Uterus (tissue), 4 donors: ENCODE measurements around the gene GPATCH8. TPM values are rescaled to one million over a fixed set of nuclear protein-coding genes. Genes with fewer than 3 reads are reported as not detected.

Experiments
- DNase-seq, 2 donors: peaks; one replicate each; pipeline ENCODE4 v3.0.0-alpha.2; 2019 to 2020
- H3K27ac ChIP-seq, 2 donors: fragments of 200-600 bp; sonication (generic); 1 replicate in 1 of 2; 2 replicates in 1 of 2; pipeline ENCODE4 v1.5.1; 2016 to 2018
- H3K27me3 ChIP-seq, 2 donors: fragments of 200-600 bp; sonication (generic); one replicate each; pipeline ENCODE4 v1.5.1; 2018 to 2019; ENCODE audit warnings: control low read depth in 1 of 2
- H3K36me3 ChIP-seq, 2 donors: fragments of 200-600 bp; sonication (generic); one replicate each; pipeline ENCODE4 v1.5.1; 2019; ENCODE audit warnings: control low read depth in 1 of 2
- H3K4me1 ChIP-seq, 2 donors: fragments of 200-600 bp; sonication (generic); one replicate each; pipeline ENCODE4 v1.5.1; 2018 to 2019; ENCODE audit warnings: control low read depth in 1 of 2
- H3K4me3 ChIP-seq, 2 donors: fragments of 200-600 bp; sonication (generic); 1 replicate in 1 of 2; 2 replicates in 1 of 2; pipeline ENCODE4 v1.5.1; 2018 to 2019; ENCODE audit warnings: mild to moderate bottlenecking in 1 of 2
- H3K9me3 ChIP-seq, 2 donors: fragments of 200-600 bp; sonication (generic); one replicate each; pipeline ENCODE4 v1.5.1; 2019; ENCODE audit warnings: control low read depth in 1 of 2
- CTCF ChIP-seq, 4 experiments: fragments of 200-600 bp in 2 of 4; fragments of 450-650 bp in 2 of 4; sonication (generic) in 2 of 4; IDR thresholded peaks; one replicate each; pipeline ENCODE4 v1.5.1; 2016 to 2019; ENCODE audit warnings: antibody characterized with exemption in 4 of 4, mild to moderate bottlenecking in 2 of 4, moderate library complexity in 1 of 4
- POLR2A ChIP-seq, 2 donors: fragments of 450-650 bp; IDR thresholded peaks; one replicate each; pipeline ENCODE4 v1.6.1; 2016; ENCODE audit warnings: antibody characterized with exemption in 2 of 2, mild to moderate bottlenecking in 1 of 2, moderate library complexity in 1 of 2
- intact Hi-C: fragments of 100-400 bp; cut with DNase I; formaldehyde crosslinking; loops from one replicate; pipeline ENCODE4 v1.15.1; 2023; ENCODE audit warnings: low total_unique reads
- total RNA-seq, 4 donors: library from RNA; depleted of rRNA in 3 of 4; stranded (reverse); fragments of >200 nt in 3 of 4; gene quantifications; one replicate each; pipeline versions ENCODE4 v1.1.0 to v1.2.4, GENCODE V29; 2014 to 2023
- donor health status: DM: yes; HTN: yes; CAD: no.

Gene GPATCH8
- total RNA-seq, 4 donors from 2014 or later = 26.9 to 90.0 (median 77.8) TPM

GRCh38 chr17:44467108-44467507 lies 36.1 kb downstream of the GPATCH8 start:
- Histone ChIP-seq H3K27me3 (no peaks in the 10 kb centered on the region), H3K4me1 (peaks cover 3 to 5% of the 10 kb centered on the region in 2 donors), H3K36me3 (no peaks in the 10 kb centered on the region), H3K9me3 (no peaks in the 10 kb centered on the region), H3K27ac (peak overlapping the region in 1 of 2 donors; percentile 7), H3K4me3 (no peak overlapping the region)
- intact Hi-C loops = no loop called here
- TF ChIP-seq POLR2A (IDR thresholded peaks at IDR 0.05) = no peak
- no peak for TF ChIP-seq CTCF (IDR thresholded peaks at IDR 0.05)
- DNase-seq = no peak

- no peaks in the 10 kb centered on the region for H3K9me3 ChIP-seq
- peaks cover 3 to 5% of the 10 kb centered on the region in 2 donors for H3K4me1 ChIP-seq
- H3K4me3 ChIP-seq = no peak overlapping the region
- DNase-seq = no peak
- no peak for TF ChIP-seq POLR2A (IDR thresholded peaks at IDR 0.05)
- no peak for TF ChIP-seq CTCF (IDR thresholded peaks at IDR 0.05)
- H3K27me3 ChIP-seq = no peaks in the 10 kb centered on the region
- H3K27ac ChIP-seq = peak overlapping the region in 1 of 2 donors; percentile 7
- no peaks in the 10 kb centered on the region for H3K36me3 ChIP-seq
- intact Hi-C loops = no loop called here
Measured at GRCh38 chr17:44466339-44466738, 36.9 kb downstream of the GPATCH8 start.

GRCh38 chr17:44465897-44466296 lies 37.3 kb downstream of the GPATCH8 start:
- intact Hi-C loops = no loop called here
- no peak overlapping the region for H3K4me3 ChIP-seq
- H3K4me1 ChIP-seq = peaks cover 3 to 5% of the 10 kb centered on the region in 2 donors
- TF ChIP-seq POLR2A (IDR thresholded peaks at IDR 0.05) (no peak), CTCF (IDR thresholded peaks at IDR 0.05) (no peak)
- no peaks in the 10 kb centered on the region for H3K9me3 ChIP-seq
- no peaks in the 10 kb centered on the region for H3K27me3 ChIP-seq
- H3K36me3 ChIP-seq = no peaks in the 10 kb centered on the region
- no peak for DNase-seq
- H3K27ac ChIP-seq = peak overlapping the region in 1 of 2 donors; percentile 7

- intact Hi-C loops = no loop called here
Measured at GRCh38 chr17:44465276-44465675, 37.9 kb downstream of the GPATCH8 start.

GRCh38 chr17:44464037-44464436 lies 39.2 kb downstream of the GPATCH8 start:
- DNase-seq = no peak
- intact Hi-C loops = no loop called here
- Histone ChIP-seq H3K27me3 (no peaks in the 10 kb centered on the region), H3K27ac (no peak overlapping the region), H3K9me3 (no peaks in the 10 kb centered on the region), H3K4me1 (peaks cover 0 to 5% of the 10 kb centered on the region in 2 donors), H3K36me3 (no peaks in the 10 kb centered on the region), H3K4me3 (no peak overlapping the region)
- no peak for TF ChIP-seq CTCF (IDR thresholded peaks at IDR 0.05)
- TF ChIP-seq POLR2A (IDR thresholded peaks at IDR 0.05) = no peak

More at GRCh38 chr17:44465276-44465675, 37.9 kb downstream of the GPATCH8 start:
- TF ChIP-seq POLR2A (IDR thresholded peaks at IDR 0.05) (no peak), CTCF (IDR thresholded peaks at IDR 0.05) (no peak)
- H3K4me3 ChIP-seq = no peak overlapping the region
- no peak overlapping the region for H3K27ac ChIP-seq
- no peaks in the 10 kb centered on the region for H3K9me3 ChIP-seq
- DNase-seq = no peak
- H3K4me1 ChIP-seq = peaks cover 3 to 5% of the 10 kb centered on the region in 2 donors
- no peaks in the 10 kb centered on the region for H3K27me3 ChIP-seq
- no peaks in the 10 kb centered on the region for H3K36me3 ChIP-seq
